GM19463 (cell line): ENCODE results near the gene CEACAM16.
"Not testable (repeated sequence)": the region's sequence is repeated elsewhere in the genome, so short reads cannot be mapped to it uniquely, and the experiment has no call there.

Source experiments
- ATAC-seq: cut with Tn5 transposase; IDR thresholded peaks from one replicate; pipeline ENCODE4 v1.9.1; 2021; ENCODE audit warnings: mild to moderate bottlenecking, moderate library complexity; ENCODE audit not compliant: unreplicated experiment

Gene CEACAM16

GRCh38 chr19:44702551-44703176 lies 3.7 kb downstream of the CEACAM16 start:
- ATAC-seq, result no peak

GRCh38 chr19:44703336-44704078 lies 4.6 kb downstream of the CEACAM16 start:
- ATAC-seq, result no peak

GRCh38 chr19:44704982-44705381 lies 6.0 kb downstream of the CEACAM16 start:
- ATAC-seq, result no peak

- ATAC-seq, result no peak
Measured at GRCh38 chr19:44705502-44706010, 6.6 kb downstream of the CEACAM16 start.

GRCh38 chr19:44706506-44707236 lies 7.7 kb downstream of the CEACAM16 start:
- no peak for ATAC-seq

GRCh38 chr19:44707794-44708193 lies 8.8 kb downstream of the CEACAM16 start:
- no peak for ATAC-seq

- ATAC-seq, result no peak
Measured at GRCh38 chr19:44708940-44709339, 10.0 kb downstream of the CEACAM16 start.

- not testable (repeated sequence) for ATAC-seq
Measured at GRCh38 chr19:44709434-44710266, 10.7 kb downstream of the CEACAM16 start.

- ATAC-seq, result no peak
Measured at GRCh38 chr19:44710483-44710882, 11.5 kb downstream of the CEACAM16 start.

GRCh38 chr19:44712864-44713515 lies 14.0 kb downstream of the CEACAM16 start:
- no peak for ATAC-seq

GRCh38 chr19:44714597-44715169 lies 15.7 kb downstream of the CEACAM16 start:
- ATAC-seq, result no peak

- ATAC-seq, result no peak
Measured at GRCh38 chr19:44717603-44718002, 18.7 kb downstream of the CEACAM16 start.

GRCh38 chr19:44718441-44719261 lies 19.7 kb downstream of the CEACAM16 start:
- no peak for ATAC-seq

- ATAC-seq, result no peak
Measured at GRCh38 chr19:44719262-44719701, 20.3 kb downstream of the CEACAM16 start.

- ATAC-seq, result not testable (repeated sequence)
Measured at GRCh38 chr19:44720396-44720795, 21.4 kb downstream of the CEACAM16 start.

- ATAC-seq, result no peak
Measured at GRCh38 chr19:44720945-44721344, 22.0 kb downstream of the CEACAM16 start.

GRCh38 chr19:44721369-44721768 lies 22.4 kb downstream of the CEACAM16 start:
- ATAC-seq, result not testable (repeated sequence)

GRCh38 chr19:44722131-44723121 lies 23.5 kb downstream of the CEACAM16 start:
- ATAC-seq, result peak; percentile 30
